Activated CD4-positive, alpha-beta T cell treated with anti-CD3 and anti-CD28 coated beads, Interleukin-10, Interleukin-2, amounts not matched to agents 100 ng/mL and 50 ng/mL, durations not matched to agents 16 hours and 8 hours (primary cell): ENCODE results near the gene INAFM2.

Source experiments
- DNase-seq: peaks from one replicate; pipeline ENCODE4 v3.0.0-alpha.2; 2020

The INAFM2 gene

DNA sequence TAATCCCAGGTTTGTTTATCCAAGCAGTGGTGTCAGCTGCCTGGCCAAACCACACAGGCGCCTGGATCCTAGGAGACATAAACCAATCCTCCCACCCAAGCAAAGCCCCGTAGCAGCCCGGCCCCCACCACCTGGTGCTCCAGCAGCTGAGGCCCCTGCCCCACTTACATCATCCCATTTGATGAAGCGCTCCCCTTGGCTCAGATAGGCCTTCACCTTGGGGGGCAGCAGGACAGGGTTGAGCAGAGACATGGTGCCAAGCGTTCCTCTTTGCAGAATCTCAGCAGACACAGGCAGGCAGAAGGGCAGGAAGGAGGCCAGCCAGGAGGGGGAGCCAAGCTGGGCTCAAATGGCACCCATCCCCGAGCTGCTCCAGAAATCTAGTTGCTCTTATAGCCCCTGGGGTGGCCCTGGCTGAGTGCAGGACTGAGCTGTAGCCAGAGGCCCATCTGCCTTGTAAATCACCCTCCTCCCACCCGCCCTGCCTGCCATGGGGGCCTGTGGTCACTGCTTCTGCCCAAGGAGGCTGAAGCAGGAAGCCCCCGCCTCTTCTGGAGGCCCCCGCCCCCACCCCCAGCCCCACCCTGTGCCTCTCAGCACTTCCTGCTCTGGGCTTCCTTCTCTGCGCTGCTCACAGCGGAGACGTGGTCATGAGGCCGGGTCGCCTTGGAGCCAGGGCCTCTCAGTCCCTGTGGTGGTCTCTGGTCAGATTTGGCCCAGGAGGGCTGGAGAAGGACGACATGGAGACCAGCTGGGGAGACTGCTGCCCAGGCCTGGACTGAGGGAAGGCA, 15.9 kb upstream of the INAFM2 start, which contains the start of gene PLCB2:
PLCB2 (minus strand) TSS at position 515 of the 791 bp plus-strand sequence; CDS start at position 252, 263 bp downstream.
- DNase-seq: peak; percentile 76

DNA sequence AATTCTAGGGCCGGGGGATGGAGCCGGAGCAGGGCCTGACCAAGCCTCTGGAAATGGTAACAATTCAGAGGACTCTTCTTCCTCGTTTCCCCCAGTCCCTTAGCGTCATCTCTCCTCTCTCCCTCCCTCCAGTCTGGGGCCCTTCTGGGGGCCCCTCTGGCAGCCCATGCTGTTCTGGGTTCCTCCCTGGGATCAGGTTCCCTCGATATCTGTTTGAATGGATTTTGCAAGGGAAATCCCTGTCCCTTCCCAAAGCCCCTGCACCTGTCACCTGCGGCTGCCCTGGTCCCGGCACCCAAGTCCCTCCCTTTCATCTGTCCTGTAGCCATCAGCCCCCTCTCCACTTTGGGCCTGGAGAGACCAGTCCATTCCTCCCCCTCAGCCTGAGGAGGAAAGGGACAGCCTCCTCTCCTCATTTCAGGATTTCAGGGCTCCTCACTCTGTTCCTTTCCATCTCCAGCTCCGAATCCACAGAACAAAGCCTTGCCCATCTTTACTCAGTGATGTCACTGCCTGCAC, 14.1 kb upstream of the INAFM2 start:
- DNase-seq: no peak

GRCh38 chr15:40310001-40310959, 13.2 kb upstream of the INAFM2 start:
- DNase-seq: peak; percentile 73

DNA sequence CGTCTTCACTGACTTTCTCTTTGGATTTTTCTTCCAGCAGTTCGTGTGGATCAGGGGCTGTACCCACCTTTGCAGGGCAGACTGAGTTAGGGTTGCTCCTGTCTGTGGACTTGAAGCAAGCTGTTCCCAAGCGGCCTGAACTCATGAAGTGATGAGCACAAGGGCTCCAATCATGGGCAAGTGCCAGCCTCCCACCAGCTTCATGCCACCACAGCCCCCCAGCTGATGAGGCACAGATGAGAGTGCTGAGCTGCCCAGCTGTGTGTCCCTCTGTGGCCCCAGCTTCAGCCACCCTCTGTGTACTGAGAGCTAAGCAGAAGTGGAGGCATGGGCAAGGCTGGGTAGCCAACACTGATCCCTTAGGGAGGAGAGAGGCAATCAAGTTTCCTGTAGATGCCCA, 12.5 kb upstream of the INAFM2 start:
- no peak for DNase-seq

DNA sequence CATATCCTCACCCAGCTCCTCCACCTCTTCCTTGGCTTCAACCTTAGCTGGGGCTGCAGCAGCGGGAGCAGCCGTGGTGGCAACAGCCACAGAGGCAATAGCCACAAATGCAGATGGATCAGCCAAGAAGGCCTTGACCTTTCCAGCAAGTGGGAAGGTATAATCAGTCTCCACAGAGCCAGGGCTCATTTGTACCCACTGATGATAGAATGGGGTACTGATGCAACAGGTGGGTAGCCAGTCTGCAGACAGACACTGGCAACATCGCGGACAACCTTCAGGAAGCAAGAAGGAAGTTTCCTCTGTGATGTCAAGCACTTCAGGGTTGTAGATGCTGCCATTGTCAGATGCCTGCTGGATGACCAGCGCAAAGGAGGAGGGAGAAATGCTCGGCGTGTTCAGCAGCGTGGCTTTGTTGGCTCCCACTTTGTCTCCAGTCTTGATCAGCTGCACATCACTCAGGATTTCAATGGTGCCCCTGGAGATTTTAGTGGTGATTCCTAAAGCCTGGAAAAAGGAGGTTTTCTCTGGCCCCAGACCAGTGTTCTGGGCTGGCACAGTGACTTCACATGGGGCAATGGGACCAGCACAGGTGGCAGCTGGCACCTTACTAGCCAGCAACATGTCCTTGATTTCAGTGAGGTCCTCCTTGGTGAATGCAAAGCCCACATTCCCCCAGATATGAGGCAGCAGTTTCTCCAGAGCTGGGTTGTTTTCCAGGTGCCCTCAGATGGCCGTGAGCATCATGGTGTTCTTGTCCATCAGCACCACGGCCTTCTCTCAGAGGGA, 10.9 kb upstream of the INAFM2 start:
- DNase-seq: no peak

DNA sequence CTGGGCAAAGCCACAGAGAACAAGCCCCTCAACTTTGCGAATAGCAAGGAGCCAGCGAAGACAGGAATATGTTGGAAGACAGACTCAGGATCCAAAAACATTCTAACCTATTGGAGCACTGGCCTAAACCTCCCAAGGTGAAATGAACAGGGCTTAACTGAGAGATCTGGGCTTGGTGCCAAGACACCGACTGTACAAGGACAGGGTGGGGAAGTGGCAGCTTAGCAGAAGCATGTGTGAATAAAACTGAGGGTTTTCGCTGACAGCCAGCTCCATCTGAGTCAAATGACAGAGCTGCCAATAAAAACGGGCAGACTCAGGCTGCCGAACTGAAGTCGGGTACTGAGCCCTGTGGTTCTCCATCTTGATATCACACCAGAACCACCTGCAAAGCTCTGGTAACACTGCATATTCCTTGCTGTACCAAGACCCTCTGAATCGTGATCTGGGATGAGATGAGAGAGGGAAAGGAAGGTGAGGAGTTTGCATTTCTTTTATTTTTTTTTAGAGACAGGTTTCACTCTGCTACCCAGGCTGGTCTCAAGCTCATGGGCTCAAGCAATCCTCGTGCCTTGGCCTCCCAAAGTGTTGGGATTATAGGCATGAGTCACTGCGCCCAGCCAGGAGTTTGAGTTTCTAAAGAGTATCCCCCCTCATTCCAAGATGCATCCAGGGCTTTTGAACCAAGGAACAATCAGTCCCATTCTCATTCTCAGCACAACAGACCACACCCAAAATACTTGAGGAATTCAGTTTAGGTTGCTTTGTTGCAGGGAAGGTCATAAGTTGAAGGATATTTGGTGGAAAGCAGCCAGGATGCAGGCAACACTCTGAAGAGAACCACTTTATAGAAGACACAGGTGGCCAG, 9.7 kb upstream of the INAFM2 start:
- peak; percentile 7 for DNase-seq

- no peak for DNase-seq
Observed at GRCh38 chr15:40314723-40315276, 8.7 kb upstream of the INAFM2 start.

DNA sequence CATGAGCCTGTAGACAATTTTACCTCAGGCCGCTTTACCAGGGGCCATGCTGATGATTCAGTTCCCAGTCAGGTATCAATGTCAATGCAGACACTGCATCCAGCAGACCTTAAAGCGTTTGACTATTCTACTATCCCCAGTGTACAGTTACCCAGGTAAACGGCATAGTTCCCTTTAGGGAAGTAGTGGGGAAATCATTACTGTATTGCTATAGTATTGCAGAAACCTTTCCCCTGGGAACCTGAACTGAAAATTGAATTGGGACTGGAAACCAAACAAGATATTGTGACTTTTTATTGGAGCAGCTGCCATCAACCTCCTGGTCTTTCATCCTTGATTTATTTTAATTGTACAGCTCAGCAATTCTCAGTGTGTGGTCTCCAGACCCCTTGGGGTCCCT, 6.6 kb upstream of the INAFM2 start:
- DNase-seq: no peak

GRCh38 chr15:40317580-40317979, 5.9 kb upstream of the INAFM2 start:
- no peak for DNase-seq

DNA sequence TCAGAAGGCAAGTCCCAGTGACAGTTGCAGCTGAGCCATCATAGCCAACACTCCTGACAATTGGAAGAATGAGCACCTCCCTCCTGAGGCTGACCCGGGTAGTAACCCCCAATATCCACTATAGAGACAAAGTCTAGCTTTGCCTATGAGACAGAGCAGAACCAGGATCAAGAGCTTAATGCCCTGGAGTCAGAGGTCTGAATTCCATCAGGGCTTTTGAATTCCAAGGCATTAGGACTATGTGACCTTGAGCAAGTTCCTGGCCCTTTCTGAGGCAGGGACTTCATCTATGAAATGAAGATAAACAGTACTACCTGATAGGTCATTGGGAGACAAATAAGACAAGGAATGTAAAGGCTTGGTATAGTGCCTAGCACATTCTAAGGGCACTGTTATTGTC, 3.1 kb upstream of the INAFM2 start:
- no peak for DNase-seq

GRCh38 chr15:40320931-40321371, 2.5 kb upstream of the INAFM2 start:
- peak; percentile 76 for DNase-seq

DNA sequence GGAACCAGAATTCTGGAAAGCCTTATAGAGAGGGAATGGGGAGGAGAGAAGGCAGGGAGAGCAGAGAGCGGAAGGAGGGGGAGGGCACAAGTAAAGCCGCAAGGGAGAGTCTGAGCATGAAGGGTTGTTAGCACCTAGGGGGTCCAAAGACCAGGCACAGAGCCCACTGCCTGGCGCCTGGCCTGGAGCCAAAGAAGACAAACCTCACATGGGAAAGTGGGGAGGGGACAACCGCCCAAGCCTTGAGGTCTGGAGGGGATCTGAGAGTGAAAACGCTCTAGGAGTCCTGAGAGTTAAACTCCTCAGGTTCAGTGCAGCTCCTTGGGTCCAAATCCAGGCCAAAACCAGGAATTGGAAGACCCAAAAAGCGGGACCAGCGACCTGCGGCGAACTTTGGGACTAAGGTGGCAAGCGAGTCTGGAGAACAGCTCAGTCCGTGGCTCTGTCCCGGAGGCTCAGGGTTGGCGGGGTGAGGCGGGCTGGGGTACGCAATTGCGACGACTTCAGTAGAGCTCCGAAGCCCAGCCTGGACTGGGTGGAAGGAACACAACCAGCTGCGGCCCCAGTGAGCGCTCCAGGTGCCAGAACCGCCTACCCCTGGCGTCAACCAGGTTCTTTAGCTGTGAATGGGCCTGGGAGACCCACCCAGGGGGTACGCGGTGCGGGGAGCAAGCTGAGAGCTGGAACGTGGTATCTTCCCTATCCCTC, 807 bp upstream of the INAFM2 start:
- DNase-seq: no peak

DNA sequence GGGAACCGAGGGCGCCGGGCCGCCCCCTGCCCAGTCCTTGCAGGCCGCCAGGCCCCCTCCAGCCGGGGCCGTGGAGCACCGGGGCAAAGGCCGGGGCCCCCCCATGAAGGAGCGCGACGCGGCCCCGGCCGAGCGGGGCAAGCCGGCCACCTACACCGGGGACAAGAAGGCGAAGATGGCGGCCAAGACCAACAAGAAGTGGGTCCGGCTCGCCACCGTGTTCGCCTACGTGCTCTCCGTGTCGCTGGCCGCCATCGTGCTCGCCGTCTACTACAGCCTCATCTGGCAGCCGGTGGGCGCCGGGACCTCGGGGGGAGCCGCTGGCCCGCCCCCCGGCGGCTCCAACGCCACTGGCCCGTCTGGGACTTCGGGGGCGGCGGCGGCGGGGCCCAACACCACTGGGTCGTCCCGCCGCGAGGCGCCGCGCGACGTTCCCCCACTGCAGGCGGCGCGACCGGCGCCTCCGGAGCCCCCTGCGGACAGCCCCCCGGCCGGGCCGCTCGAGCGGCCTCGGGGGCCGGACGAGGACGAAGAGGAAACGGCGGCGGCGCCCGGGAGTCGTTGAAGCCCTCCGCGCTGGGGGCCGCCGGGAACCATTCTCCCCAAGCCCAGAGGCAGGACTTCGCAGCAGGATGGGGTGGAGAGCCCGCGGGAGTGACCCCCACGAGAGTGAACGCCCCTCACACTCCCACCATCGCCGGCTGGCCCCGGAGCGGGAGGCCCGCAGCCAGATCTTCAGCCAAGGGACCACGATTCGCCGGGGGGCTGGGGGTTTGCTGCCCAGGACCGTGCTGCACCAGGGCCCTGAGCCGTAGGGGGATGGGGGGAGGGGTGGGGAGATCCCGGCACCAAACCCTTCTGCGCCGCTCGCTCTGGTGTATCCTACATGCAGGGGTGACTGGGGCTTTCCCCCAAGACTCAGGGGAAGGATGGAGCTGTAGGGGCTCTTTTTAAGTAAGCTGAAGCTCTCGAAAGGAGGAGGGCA, 753 bp downstream of the INAFM2 start:
- DNase-seq: peak; percentile 26

GRCh38 chr15:40325188-40325587, 1.7 kb downstream of the INAFM2 start:
- no peak for DNase-seq

DNA sequence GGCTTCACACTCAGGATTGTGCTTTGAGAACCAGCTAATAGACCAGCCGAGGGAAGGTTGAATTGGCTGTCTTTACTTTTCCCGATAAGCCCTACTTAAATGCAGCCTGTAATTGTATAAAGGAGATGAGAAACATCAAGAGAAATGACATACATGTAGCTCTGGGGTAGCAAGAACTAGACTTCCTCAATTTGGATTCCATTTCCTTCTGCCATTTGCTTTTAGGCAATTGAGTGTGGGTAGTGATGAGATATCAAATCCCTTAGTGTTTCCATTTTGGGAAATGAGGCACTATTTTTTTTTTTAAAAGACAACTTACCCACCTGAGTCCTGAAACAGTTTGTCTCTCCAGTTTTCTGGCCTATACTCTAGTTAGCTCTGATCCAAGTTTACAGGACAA, 2.2 kb downstream of the INAFM2 start:
- no peak for DNase-seq

- no peak for DNase-seq
Observed at GRCh38 chr15:40327457-40327856, 4.0 kb downstream of the INAFM2 start.

DNA sequence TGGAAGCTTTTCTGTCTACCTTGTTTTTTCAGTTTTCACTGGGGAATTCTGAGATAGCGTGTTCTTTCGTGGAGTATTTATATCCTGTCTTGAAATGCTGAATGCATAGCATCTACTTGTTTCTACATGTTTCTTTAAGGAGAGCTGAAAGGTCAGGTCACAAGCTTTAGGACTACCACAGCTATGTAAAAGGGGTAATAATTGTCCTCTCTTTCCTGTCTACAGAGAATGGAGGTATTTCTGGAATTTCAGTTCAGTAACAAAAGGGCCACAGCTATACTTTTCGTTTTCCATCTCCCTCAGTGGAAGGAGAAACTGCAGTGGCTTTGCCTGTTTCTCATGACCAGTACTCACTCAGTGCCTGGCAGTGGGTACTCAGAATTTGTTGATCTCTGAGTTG, 4.7 kb downstream of the INAFM2 start:
- no peak for DNase-seq

DNA sequence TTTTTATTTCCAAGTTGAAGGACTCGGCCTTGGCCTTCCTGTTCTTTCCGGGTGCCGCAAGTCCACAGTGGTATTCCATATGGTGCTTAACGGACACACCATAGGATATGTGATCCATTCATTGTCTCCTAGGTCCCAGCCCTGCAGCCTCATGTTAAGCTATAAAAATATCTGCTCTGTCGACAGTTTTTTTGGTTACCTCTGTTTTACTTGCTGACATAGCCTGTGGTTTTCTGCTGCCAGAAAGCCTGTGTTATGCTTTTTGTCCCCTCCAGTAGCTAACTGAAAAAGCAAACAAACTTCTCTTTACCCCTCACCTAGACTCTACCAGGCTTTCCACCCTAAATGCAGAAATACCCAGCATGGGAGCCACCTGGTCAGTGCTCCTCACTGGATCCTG, 5.3 kb downstream of the INAFM2 start:
- DNase-seq: no peak

GRCh38 chr15:40329804-40330203, 6.3 kb downstream of the INAFM2 start:
- no peak for DNase-seq
